ENCODE results near the gene NID1. TPM values are rescaled to one million over a fixed set of nuclear protein-coding genes. Genes with fewer than 3 reads are reported as not detected.

The NID1 gene
- total RNA-seq, 1 experiment from 2014 or later, result 48.5 TPM

GRCh38 chr1:235942625-235942934 lies 122.3 kb downstream of the NID1 start:
- H3K36me3 ChIP-seq (ENCODE audit: control insufficient read depth, insufficient read depth, low read length), result no peaks in the 10 kb centered on the region; the same call in 1 of the 2 replicates
- BruUV-seq (replicated peaks), result no TSS peak
- ChIA-PET CTCF (no interaction called here), POLR2A (no interaction called here)
- DNase-seq, result no peak
- intact Hi-C loops (cut with micrococcal nuclease; ENCODE audit: unreplicated experiment), result no loop called here
- H3K27me3 Mint-ChIP-seq (ENCODE audit: insufficient read depth, unreplicated experiment), result no peaks in the 10 kb centered on the region
- H3K4me3 Mint-ChIP-seq (ENCODE audit: unreplicated experiment), result no peak overlapping the region
- H3K4me3 ChIP-seq (ENCODE audit: low read depth, low read length), result no peak overlapping the region
- H3K27me3 ChIP-seq (replicated peaks; ENCODE audit: control insufficient read depth, insufficient read depth, low read length), result no peaks in the 10 kb centered on the region
- no peaks in the 10 kb centered on the region for H3K9me3 Mint-ChIP-seq (ENCODE audit: unreplicated experiment)
- H3K9me3 ChIP-seq, result no peaks in the 10 kb centered on the region
- no peak overlapping the region for H3K27ac Mint-ChIP-seq (ENCODE audit: unreplicated experiment)
- H3K36me3 Mint-ChIP-seq (ENCODE audit: insufficient read depth, unreplicated experiment), result no peaks in the 10 kb centered on the region
- peaks cover 7% of the 10 kb centered on the region for H3K4me1 Mint-ChIP-seq (ENCODE audit: low read depth, unreplicated experiment)
- H3K4me1 ChIP-seq, result no peaks in the 10 kb centered on the region
- TF ChIP-seq CTCF (IDR thresholded peaks at IDR 0.05; ENCODE audit: insufficient read depth in 1 of 2, low read depth in 1 of 2, low read length in 1 of 2, severe bottlenecking in 1 of 2, unreplicated experiment in 1 of 2), result no peak

- ChIA-PET POLR2A (no interaction called here), CTCF (no interaction called here)
- no peaks in the 10 kb centered on the region for H3K27me3 Mint-ChIP-seq (ENCODE audit: insufficient read depth, unreplicated experiment)
- no peak for DNase-seq
- H3K4me1 Mint-ChIP-seq (ENCODE audit: low read depth, unreplicated experiment), result peaks cover 7% of the 10 kb centered on the region
- no peak overlapping the region for H3K4me3 Mint-ChIP-seq (ENCODE audit: unreplicated experiment)
- no peaks in the 10 kb centered on the region for H3K36me3 Mint-ChIP-seq (ENCODE audit: insufficient read depth, unreplicated experiment)
- Histone ChIP-seq H3K9me3 (no peaks in the 10 kb centered on the region), H3K27me3 (replicated peaks; ENCODE audit: control insufficient read depth, insufficient read depth, low read length) (no peaks in the 10 kb centered on the region), H3K4me1 (no peaks in the 10 kb centered on the region), H3K4me3 (ENCODE audit: low read depth, low read length) (no peak overlapping the region), H3K36me3 (ENCODE audit: control insufficient read depth, insufficient read depth, low read length) (no peaks in the 10 kb centered on the region; the same call in 1 of the 2 replicates)
- BruUV-seq (replicated peaks), result no TSS peak
- no peak for TF ChIP-seq CTCF (IDR thresholded peaks at IDR 0.05; ENCODE audit: insufficient read depth in 1 of 2, low read depth in 1 of 2, low read length in 1 of 2, severe bottlenecking in 1 of 2, unreplicated experiment in 1 of 2)
- intact Hi-C loops (cut with micrococcal nuclease; ENCODE audit: unreplicated experiment), result no loop called here
- H3K9me3 Mint-ChIP-seq (ENCODE audit: unreplicated experiment), result no peaks in the 10 kb centered on the region
- H3K27ac Mint-ChIP-seq (ENCODE audit: unreplicated experiment), result no peak overlapping the region
Observed at GRCh38 chr1:235941876-235942624, 122.8 kb downstream of the NID1 start.

GRCh38 chr1:235940285-235940684 lies 124.6 kb downstream of the NID1 start:
- Mint-ChIP-seq H3K27me3 (ENCODE audit: insufficient read depth, unreplicated experiment) (no peaks in the 10 kb centered on the region), H3K36me3 (ENCODE audit: insufficient read depth, unreplicated experiment) (no peaks in the 10 kb centered on the region), H3K4me1 (ENCODE audit: low read depth, unreplicated experiment) (no peaks in the 10 kb centered on the region), H3K9me3 (ENCODE audit: unreplicated experiment) (no peaks in the 10 kb centered on the region), H3K27ac (ENCODE audit: unreplicated experiment) (no peak overlapping the region), H3K4me3 (ENCODE audit: unreplicated experiment) (no peak overlapping the region)
- no TSS peak for BruUV-seq (replicated peaks)
- H3K4me1 ChIP-seq, result no peaks in the 10 kb centered on the region
- TF ChIP-seq CTCF (IDR thresholded peaks at IDR 0.05; ENCODE audit: insufficient read depth in 1 of 2, low read depth in 1 of 2, low read length in 1 of 2, severe bottlenecking in 1 of 2, unreplicated experiment in 1 of 2), result no peak
- no peaks in the 10 kb centered on the region for H3K9me3 ChIP-seq
- no peak overlapping the region for H3K4me3 ChIP-seq (ENCODE audit: low read depth, low read length)
- intact Hi-C loops (cut with micrococcal nuclease; ENCODE audit: unreplicated experiment), result no loop called here
- CTCF ChIA-PET, result no interaction called here
- H3K27me3 ChIP-seq (replicated peaks; ENCODE audit: control insufficient read depth, insufficient read depth, low read length), result no peaks in the 10 kb centered on the region
- no peaks in the 10 kb centered on the region; the same call in 1 of the 2 replicates for H3K36me3 ChIP-seq (ENCODE audit: control insufficient read depth, insufficient read depth, low read length)
- POLR2A ChIA-PET, result no interaction called here
- DNase-seq, result no peak

Data from Caco-2 (cell line).